SHP77 treated with DMSO at 0.1 percent for 48 hours (cell line): ENCODE data around the gene PIH1D2.
"Not testable (repeated sequence)": the region's sequence is repeated elsewhere in the genome, so short reads cannot be mapped to it uniquely, and the experiment has no call there.

ENCODE experiments used
- DNase-seq: peaks from one replicate; lab custom pipeline; 2025; lab: John Stamatoyannopoulos, UW

Gene PIH1D2

DNA sequence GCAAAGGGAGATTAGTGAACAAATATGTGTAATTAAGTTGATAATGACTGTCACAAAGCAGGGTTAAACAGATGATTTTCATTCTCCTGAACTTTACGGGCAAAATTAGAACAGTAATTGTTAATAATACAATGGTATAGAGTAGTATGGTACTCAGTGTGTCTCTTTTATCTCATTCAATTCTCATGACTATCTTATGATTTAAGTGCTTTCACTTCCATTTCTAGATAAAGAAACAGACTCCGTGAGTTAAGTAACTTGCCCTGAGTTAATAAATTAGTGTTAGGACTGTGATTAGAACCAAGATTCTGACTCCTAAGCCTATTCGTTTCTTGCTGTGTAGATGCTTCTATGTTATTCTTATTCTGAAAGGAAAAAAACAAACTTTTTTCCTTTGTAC, 22.0 kb downstream of the PIH1D2 start:
- DNase-seq: no peak

DNA sequence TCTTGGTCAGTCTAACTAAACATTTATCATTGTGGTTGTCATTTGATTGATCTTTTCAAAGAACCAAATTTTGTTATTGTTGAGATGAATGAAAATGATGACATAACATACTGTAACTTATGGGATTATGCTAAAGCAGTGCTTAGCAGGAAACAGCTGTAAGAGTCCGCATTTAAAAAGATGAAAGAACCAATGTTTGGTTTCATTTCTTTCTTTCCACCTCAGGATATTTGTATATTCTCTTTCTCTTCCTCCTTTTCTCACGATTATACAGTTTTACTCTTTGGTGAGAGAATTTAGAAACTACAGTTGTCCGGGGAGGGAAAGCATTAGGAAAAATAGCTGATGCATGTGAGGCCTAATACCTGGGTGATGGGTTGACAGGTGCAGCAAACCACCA, 23.1 kb downstream of the PIH1D2 start:
- DNase-seq: no peak

DNA sequence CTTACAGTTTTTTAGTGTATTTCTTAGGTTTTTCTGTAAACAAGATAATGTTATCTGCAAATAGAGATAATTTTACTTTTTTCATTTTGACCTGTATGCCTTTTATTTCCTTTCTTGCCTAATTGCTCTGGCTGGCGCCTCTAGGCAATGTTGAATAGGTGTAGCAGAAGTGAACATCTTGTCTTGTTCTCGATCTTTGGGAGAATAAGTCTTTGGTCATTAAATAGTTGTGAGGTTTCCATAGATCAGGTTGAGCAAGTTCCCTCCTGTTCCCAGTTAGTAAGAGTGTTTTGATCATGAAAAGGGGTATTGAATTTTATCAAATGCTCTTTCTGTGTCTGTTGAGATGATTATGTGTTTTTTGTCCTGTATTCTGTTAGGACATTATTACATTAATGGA, 24.0 kb downstream of the PIH1D2 start:
- no peak for DNase-seq

DNA sequence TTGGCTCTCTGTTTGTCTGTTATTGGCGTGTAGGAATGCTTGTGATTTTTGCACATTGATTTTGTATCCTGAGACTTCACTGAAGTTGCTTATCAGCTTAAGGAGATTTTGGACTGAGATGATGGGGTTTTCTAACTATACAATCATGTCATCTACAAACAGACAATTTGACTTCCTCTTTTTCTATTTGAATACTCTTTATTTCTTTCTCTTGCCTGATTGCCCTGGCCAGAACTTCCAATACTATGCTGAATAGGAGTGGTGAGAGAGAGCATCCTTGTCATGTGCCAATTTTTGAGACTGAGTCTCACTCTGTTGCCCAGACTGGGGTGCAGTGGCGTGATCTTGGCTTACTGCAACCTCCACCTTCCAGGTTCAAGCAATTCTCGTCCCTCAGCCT, 25.6 kb downstream of the PIH1D2 start:
- DNase-seq: not testable (repeated sequence)

DNA sequence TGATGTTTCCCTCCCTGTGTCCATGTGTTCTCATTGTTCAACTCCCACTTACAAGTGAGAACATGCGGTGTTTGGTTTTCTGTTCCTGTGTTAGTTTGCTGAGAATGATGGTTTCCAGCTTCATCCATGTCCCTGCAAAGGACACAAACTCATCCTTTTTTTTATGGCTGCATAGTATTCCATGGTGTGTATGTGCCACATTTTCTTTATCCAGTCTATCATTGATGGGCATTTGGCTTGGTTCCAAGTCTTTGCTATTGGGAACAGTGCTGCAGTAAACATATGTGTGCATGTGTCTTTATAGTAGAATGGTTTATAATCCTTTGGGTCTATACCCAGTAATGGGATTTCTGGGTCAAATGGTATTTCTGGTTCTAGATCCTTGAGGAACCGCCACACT, 27.2 kb downstream of the PIH1D2 start:
- DNase-seq: not testable (repeated sequence)

DNA sequence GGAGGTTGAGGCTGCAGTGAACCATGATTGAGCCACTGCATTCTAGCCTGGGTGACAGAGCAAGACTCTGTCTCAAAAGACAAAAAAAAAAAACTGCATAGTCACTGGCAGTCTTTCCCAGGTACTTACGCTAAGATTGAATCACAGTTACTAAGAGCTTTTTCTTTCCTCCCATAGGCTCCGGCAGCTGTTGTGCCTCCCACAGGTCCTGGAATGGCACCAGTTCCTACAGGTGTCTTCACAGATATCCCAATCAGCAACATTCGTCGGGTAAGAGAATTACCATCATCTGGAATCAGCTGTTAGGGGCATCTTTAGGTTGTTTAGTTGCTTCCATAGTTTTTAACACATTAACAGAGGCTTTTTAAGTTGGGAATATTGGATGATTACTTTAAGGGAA, 28.9 kb downstream of the PIH1D2 start:
- no peak for DNase-seq

DNA sequence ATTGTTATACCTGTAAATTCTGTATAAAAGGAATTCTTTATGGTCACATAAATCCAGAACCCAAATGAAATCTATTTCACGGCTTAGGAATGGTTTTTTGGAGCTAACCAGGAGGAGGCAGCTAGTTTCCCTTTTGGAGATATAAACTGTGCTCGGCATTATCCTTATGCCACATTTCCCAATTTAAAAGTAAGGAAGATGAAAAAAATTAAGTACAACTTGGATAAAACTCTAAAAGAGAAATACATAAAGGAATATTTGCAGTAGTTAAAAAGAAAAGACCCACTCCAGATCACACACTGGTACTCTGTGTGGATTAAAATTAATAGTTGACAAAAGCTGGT, 30.9 kb downstream of the PIH1D2 start:
- no peak for DNase-seq

DNA sequence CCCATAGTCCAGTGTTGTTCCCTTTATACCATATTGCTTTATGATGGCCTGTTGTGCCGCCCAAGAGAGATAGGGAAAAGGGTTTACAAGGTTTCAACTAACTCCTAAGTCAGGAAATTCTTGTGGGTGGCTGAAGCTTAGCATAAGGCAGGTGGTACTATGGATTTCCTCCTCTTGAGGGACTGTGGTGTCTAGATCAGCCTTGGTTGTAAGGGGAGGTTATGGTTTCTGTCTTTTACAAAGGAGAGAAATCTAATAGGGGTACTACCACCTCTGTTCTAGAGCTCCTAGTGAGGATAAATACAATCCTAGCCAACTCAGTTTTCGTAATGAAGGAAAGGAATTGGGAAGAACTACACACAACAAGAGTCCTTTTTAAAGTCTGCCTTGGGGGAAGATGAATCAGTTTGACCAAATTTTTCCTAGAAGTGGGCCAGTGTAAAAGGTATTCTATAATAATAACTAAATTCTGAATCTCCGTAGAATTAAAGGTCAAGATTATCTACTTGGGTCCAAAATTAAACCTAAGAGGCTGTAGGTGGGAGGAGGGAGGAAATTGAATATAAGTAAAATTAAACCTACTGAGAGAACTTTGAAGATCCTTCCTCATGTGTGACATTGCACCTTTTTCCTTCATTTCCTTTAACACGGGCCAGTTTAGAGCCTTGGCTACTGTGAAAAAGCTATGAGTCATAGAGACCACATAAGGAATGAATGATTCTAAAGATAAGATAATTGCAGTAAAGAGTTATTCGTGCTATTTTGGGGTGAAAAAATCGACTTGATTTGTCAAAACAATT, 31.5 kb downstream of the PIH1D2 start:
- no peak for DNase-seq

DNA sequence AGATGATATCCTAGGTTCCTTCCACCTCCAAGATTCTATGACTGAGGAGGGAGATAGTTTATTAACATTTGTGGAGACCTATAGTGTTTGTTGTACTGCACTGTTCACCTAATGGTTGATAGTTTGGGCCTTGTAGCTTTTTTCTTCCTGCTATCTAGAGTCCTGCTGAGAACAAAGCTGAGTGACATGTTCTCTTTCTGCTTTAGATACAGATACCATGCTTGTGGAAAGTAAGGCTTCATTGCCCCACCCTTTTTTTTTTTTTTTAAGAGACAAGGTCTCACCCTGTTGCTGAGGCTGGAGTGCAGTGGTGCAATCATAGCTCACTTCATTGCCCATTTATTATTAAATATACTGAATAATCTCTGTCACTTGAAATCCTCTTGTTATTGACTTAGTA, 36.3 kb downstream of the PIH1D2 start:
- DNase-seq: no peak

DNA sequence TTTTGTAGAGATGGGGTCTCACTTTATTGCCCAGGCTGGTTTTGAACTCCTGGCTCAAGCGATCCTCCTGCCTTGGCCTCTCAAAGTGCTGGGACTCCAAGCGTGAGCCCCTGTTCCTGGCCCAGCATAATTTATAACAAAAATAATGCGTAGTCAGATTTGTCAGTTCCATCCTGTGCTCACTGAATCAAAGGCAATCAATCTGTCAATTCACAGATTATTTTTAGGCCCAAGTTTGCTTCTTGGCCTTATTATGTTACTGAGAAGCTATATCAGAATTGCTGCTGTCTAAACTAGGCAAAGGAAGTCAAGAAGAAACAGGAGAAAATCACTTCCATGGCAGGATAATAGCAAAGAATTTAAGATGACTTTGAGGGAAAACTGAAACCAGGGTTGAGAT, 39.9 kb downstream of the PIH1D2 start:
- DNase-seq: no peak

DNA sequence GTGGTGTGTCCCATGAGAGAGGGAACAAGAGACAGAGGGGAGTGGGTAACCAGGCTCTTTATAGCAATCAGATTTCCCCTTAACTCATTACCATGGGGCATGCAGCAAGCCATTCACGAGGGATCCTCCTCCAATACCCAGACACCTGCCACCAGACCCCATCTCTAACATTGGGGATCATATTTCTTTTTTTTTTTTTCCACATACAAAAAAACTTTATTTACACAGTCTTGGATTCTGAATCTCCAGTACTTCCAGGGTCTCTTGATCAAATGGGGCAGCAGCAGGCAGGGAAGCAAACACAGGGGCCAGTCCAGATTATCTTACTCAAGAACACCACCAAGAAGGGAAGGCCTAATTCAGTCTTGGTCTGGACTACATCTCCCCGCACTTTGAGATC, 44.4 kb downstream of the PIH1D2 start:
- DNase-seq: no peak

DNA sequence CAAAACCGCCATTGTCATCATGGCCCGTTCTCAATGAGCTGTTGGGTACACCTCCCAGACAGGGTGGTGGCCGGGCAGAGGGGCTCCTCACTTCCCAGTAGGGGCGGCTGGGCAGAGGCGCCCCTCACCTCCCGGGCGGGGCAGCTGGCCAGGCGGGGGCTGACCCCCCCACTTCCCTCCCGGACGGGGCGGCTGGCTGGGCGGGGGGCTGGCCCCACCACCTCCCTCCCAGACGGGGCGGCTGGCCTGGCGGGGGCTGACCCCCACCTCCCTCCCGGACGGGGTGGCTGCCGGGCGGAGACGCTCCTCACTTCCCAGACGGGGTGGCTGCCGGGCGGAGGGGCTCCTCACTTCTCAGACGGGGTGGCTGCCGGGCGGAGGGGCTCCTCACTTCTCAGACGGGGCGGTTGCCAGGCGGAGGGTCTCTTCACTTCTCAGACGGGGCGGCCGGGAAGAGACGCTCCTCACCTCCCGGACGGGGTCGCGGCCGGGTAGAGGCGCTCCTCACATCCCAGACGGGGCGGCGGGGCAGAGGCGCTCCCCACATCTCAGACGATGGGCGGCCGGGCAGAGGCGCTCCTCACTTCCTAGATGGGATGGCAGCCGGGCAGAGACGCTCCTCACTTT, 46.9 kb downstream of the PIH1D2 start:
- DNase-seq: not testable (repeated sequence)

DNA sequence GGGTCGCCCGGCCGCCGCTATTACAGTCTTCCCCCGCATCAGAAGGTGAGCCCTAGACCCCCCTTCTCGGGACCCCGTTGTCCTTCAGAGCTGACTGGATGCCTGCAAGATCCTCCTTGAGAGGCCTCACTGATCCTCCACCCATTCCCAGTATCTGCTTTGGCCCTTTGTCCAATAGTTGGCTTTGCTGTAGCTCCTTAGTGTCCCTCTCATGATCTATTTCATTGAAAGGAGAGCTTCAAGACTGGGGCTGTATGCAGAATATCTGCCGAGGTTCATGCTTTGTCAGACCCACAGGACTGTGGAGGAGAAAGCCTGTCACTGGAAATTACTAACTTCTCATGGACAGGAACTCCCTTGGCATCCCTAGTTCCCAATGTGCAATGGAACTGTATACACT, 48.1 kb downstream of the PIH1D2 start:
- DNase-seq: no peak

DNA sequence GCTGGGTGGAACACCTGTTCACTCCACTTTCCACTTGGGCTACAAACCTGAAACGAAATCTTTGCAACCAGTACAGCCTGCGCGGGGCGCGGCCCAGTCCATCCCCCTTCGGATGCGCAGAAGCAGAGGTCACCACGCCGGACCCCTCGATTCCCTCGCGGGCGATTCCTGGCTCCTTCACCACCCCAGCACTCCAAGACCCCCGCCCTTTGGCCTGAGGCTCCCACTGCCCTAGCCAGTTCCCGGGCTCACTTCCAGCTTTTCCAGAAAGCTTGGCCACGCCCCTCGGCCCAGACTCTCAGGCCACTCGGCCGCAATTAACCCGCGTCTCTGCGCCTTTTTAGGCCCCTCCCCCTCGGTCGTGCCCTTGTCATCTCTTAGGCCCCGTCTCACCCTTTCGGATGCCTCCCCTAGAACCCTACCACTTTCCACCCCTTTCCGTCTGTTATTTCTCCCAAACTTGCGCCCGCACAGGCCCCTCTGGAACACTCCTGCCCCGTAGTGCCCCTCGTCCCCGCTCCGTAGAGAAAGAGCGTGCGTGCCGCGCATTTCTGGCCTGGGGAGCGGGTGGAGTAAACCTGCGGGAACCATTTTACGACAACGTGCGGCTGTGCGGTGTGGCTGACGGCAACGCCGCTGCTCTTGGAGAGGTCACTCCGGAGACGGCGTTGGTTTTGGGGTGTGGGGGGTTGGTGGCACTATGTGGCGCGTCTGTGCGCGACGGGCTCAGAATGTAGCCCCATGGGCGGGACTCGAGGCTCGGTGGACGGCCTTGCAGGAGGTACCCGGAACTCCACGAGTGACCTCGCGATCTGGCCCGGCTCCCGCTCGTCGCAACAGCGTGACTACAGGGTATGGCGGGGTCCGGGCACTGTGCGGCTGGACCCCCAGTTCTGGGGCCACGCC, 48.8 kb downstream of the PIH1D2 start, which contains the start of gene DLAT:
DLAT (plus strand) TSS at position 636 of the 906 bp plus-strand sequence; CDS start at position 701, 65 bp downstream.
- peak; percentile 91 for DNase-seq

DNA sequence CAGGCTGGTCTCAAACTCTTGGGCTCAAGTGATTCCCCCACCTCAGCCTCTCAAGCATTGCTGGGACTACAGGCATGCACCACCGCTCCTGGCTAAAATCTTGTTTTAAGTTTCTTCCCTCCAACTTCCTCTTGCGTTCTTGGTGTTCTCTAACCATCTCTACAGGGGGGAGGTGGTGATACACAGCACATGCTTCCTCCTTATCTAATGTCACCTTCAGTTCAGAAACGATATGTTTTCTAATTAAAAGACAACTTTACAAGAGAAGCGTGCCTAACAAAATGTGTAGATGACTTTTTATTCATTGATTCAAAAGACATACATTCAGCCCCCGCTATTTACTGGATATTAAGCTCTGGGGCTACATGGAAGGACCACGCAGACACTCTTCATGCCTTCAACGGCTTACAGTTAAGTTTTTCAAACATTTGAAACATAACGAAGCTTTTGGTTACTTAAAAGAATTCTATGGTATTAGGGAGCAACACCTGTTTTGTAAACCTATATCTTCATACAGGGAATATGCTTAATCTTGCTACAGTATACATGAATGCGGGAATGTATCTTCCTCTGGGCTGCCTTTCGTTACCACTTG, 49.5 kb downstream of the PIH1D2 start:
- peak; percentile 20 for DNase-seq

DNA sequence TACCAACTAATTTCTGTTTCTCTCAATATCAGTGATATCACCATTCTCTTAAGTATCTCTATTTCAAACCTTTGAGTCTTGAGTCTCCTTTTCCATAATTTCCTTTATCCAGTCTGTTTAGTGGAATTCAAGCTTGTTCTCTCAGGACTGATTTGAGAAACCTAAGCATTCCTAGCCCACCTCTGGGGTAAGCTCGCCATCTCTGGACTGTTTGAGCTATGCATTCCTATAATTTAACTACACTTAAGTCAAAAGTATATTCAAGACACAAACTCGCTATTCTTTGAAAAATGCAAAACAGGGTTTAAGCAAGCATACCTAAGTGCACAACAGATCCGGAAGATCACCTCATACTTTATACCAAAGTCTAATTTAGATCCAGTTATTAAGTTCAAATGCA, 50.7 kb downstream of the PIH1D2 start:
- no peak for DNase-seq

DNA sequence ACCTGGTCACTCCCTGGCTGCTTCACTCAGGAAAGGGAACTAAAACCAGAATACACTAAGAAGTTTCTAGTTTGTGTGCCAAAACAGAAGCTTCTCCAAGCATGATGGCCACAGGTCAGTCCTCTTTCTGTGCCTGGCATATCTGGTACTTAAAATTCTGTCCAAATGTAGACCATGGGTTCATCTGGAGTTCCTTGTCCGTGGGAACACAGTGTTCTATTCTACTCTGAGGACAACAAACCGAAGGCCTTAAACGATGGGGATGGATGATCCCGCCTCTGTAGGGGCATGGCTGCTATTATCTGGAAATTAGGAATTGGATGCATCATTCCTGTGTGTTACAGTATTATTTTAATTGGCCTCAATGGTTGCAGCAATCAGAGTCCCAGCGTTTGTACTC, 54.8 kb downstream of the PIH1D2 start:
- DNase-seq: no peak
